Suprapubic skin (tissue), 3 donors: ENCODE measurements around the gene BICRAL.

Source experiments
- POLR2A ChIP-seq, 2 donors: fragments of 450-650 bp; IDR thresholded peaks; one replicate each; pipeline ENCODE4 v1.6.1; 2017; ENCODE audit warnings: antibody characterized with exemption in 2 of 2, mild to moderate bottlenecking in 2 of 2, moderate library complexity in 2 of 2
- TF ChIP-seq, protein P1 (sequence below), 2 donors: fragments of 200-600 bp in 1 of 2; fragments of 450-650 bp in 1 of 2; sonication (generic) in 1 of 2; IDR thresholded peaks; one replicate each; pipeline ENCODE4 v1.5.1; 2016 to 2019; ENCODE audit warnings: antibody characterized with exemption in 2 of 2, mild to moderate bottlenecking in 1 of 2, moderate library complexity in 1 of 2

GRCh38 chr6:42821846-42822245 lies 40.0 kb downstream of the BICRAL start:
- TF ChIP-seq, protein P1, sequence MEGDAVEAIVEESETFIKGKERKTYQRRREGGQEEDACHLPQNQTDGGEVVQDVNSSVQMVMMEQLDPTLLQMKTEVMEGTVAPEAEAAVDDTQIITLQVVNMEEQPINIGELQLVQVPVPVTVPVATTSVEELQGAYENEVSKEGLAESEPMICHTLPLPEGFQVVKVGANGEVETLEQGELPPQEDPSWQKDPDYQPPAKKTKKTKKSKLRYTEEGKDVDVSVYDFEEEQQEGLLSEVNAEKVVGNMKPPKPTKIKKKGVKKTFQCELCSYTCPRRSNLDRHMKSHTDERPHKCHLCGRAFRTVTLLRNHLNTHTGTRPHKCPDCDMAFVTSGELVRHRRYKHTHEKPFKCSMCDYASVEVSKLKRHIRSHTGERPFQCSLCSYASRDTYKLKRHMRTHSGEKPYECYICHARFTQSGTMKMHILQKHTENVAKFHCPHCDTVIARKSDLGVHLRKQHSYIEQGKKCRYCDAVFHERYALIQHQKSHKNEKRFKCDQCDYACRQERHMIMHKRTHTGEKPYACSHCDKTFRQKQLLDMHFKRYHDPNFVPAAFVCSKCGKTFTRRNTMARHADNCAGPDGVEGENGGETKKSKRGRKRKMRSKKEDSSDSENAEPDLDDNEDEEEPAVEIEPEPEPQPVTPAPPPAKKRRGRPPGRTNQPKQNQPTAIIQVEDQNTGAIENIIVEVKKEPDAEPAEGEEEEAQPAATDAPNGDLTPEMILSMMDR (IDR thresholded peaks at IDR 0.05) = no peak
- no peak for TF ChIP-seq POLR2A (IDR thresholded peaks at IDR 0.05)
